ENCODE measurements around the gene BUD23.
"Not testable (repeated sequence)": the region's sequence is repeated elsewhere in the genome, so short reads cannot be mapped to it uniquely, and the experiment has no call there.

Gene BUD23

DNA sequence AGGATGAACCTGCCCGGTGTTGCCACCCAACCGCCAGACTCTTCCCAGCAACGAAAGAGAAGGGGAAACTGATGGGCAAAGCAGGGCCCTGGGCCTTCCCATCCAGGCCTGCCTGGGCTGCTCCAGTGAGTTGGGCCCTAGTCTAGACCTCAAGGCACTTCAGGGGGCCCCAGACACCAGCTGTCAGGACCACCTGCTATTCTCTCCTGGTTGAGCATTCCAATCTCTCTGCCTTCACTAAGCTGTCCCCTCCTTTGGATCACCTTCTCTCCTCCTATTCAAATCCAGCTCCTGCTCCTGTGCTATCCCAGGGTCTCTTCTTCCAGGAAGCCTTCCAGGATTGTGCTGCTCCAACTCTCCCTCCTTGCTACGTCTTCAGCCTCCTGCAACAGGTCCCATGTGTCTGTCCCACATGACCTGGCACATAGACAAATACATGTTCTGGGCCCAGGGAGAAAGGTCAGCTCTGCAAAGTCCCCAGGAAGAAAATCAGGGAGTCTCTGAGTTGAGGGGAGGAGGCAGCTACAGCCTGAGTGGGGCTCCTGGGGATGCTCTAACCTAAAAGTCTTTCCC, 33.0 kb downstream of the BUD23 start:
- H3K4me2 ChIP-seq = peak overlapping the region; percentile 100
- no peak overlapping the region; the same call in 1 of the 2 replicates for H3K9ac ChIP-seq

GRCh38 chr7:73717025-73717807, 33.8 kb downstream of the BUD23 start:
- H3K4me1 ChIP-seq = peaks cover 78% of the 10 kb centered on the region
- peak overlapping the region; percentile 19; the same call in 1 of the 2 replicates for H3K4me3 ChIP-seq
- no peak overlapping the region for H3K27ac ChIP-seq
- H4K20me1 ChIP-seq = peaks cover 90% of the 10 kb centered on the region
- H3K27me3 ChIP-seq = peaks cover 84% of the 10 kb centered on the region
- H3K4me2 ChIP-seq = peak overlapping the region; percentile 100
- TF ChIP-seq Cebpa-rat (IDR thresholded peaks at IDR 0.05) = no peak
- H3K36me3 ChIP-seq = no peaks in the 10 kb centered on the region
- H3K9ac ChIP-seq = no peak overlapping the region
- no peaks in the 10 kb centered on the region for H3K9me3 ChIP-seq

More for the DNA sequence above, 33.0 kb downstream of the BUD23 start:
- peaks cover 90% of the 10 kb centered on the region for H4K20me1 ChIP-seq
- no peaks in the 10 kb centered on the region for H3K9me3 ChIP-seq
- peaks cover 78% of the 10 kb centered on the region for H3K4me1 ChIP-seq
- H3K27ac ChIP-seq = no peak overlapping the region
- no peak for TF ChIP-seq Cebpa-rat (IDR thresholded peaks at IDR 0.05)
- H3K27me3 ChIP-seq = peaks cover 84% of the 10 kb centered on the region
- no peak overlapping the region for H3K4me3 ChIP-seq
- H3K36me3 ChIP-seq = no peaks in the 10 kb centered on the region

GRCh38 chr7:73717991-73718405, 34.6 kb downstream of the BUD23 start:
- Histone ChIP-seq H4K20me1 (peaks cover 82% of the 10 kb centered on the region), H3K9ac (no peak overlapping the region)
- TF ChIP-seq Cebpa-rat (IDR thresholded peaks at IDR 0.05) = peak; percentile 30; the same call in 1 of the 2 replicates

GRCh38 chr7:73718438-73718881, 35.1 kb downstream of the BUD23 start:
- peak overlapping the region; percentile 75 for H3K4me3 ChIP-seq
- H3K4me2 ChIP-seq = peak overlapping the region; percentile 100
- H4K20me1 ChIP-seq = peaks cover 77% of the 10 kb centered on the region
- H3K27me3 ChIP-seq = peaks cover 71% of the 10 kb centered on the region
- no peak overlapping the region for H3K9ac ChIP-seq
- peaks cover 73% of the 10 kb centered on the region for H3K4me1 ChIP-seq
- H3K9me3 ChIP-seq = no peaks in the 10 kb centered on the region
- H3K27ac ChIP-seq = no peak overlapping the region
- H3K36me3 ChIP-seq = no peaks in the 10 kb centered on the region
- no peak for TF ChIP-seq Cebpa-rat (IDR thresholded peaks at IDR 0.05)

More at GRCh38 chr7:73717991-73718405, 34.6 kb downstream of the BUD23 start:
- Histone ChIP-seq H3K4me1 (peaks cover 73% of the 10 kb centered on the region), H3K4me3 (peak overlapping the region; percentile 75), H3K27ac (no peak overlapping the region), H3K4me2 (peak overlapping the region; percentile 100), H3K36me3 (no peaks in the 10 kb centered on the region), H3K9me3 (no peaks in the 10 kb centered on the region), H3K27me3 (peaks cover 76% of the 10 kb centered on the region)

DNA sequence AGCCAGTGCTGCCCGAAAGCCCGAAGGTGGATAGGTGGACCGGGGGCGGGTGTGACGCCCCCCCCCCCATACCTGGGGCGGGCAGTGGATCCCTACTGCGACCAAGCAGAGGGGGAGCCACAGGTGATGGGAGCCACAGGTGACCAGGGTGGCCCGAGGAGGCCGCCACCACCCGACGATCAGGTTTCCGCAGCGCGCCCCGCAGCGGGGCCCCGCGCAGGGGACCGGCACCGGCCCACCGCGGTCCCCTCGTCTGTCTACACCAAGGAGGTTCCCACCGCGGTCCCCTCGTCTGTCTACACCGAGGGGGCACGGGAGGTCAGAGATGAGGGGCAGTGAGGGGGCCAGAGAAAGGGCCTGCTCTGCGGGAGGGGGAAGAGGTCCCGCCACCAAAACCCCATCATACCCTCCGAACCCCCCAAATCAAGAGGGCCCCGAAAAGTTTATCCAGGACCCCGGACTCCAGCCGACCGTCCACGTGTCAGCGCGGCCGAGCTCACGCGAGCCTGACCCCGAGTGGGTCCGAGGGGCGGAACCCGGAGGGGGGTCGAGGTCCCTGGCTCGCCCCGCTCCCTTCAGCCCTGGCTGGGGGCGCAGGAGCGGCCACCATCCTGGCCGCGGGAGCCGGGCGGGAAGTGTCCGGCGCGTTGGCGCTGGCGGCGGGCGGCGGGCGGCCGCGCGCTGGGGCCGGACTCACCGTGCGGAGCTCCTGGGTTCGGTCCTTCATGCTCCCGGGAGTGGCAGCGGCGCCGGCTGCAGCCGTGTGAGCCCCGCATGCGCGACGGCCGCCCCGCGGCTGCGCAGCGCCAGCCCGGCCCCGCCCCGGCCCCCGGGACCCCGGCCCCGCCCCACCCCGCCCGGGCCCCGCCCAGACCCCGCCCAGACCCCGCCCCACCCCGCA, 35.8 kb downstream of the BUD23 start, which contains the start of gene STX1A:
Gene STX1A, minus strand, starts transcription at position 765 of the 901 bp plus-strand sequence. Its CDS starts 38 bp downstream, at position 727.
- H3K4me1 ChIP-seq = peaks cover 73% of the 10 kb centered on the region
- H3K9ac ChIP-seq = peak within 1 kb of the TSS; percentile 50; the same call in 1 of the 2 replicates
- no peak within 1 kb of the TSS for H3K27ac ChIP-seq
- no peaks in the 10 kb centered on the region for H3K36me3 ChIP-seq
- H3K27me3 ChIP-seq = peaks cover 65% of the 10 kb centered on the region
- H4K20me1 ChIP-seq = peaks cover 70% of the 10 kb centered on the region
- peak within 1 kb of the TSS; percentile 100 for H3K4me2 ChIP-seq
- no peaks in the 10 kb centered on the region for H3K9me3 ChIP-seq
- peak within 1 kb of the TSS; percentile 75 for H3K4me3 ChIP-seq
- TF ChIP-seq Cebpa-rat (IDR thresholded peaks at IDR 0.05) = no peak

DNA sequence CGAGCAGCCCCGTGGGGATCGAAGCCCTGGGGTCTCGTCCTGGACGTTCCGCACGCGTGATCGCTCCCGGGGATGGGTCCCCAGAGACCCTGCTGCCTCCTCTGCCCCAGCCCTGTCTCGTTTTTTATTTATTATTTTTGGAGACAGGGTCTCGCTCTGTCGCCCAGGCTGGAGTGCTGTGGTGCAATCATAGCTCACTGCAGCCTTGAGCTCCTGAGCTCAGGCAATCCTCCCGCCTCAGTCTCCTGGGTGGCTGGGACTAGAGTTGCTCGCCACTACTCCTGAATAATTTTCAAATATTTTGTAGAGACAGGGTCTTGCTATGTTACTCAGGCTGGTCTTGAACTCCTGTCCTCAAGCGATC, 36.4 kb downstream of the BUD23 start:
- Histone ChIP-seq H4K20me1 (peaks cover 64% of the 10 kb centered on the region), H3K9me3 (no peaks in the 10 kb centered on the region), H3K9ac (no peak overlapping the region), H3K36me3 (no peaks in the 10 kb centered on the region), H3K27me3 (peaks cover 58% of the 10 kb centered on the region), H3K4me3 (no peak overlapping the region), H3K4me1 (peaks cover 70% of the 10 kb centered on the region), H3K4me2 (peak overlapping the region; percentile 76), H3K27ac (no peak overlapping the region)
- TF ChIP-seq Cebpa-rat (IDR thresholded peaks at IDR 0.05) = peak; percentile 91

GRCh38 chr7:73720443-73720842, 37.0 kb downstream of the BUD23 start:
- H3K9me3 ChIP-seq, H3K36me3 ChIP-seq, H3K4me3 ChIP-seq, H3K9ac ChIP-seq, H3K27ac ChIP-seq: not testable (repeated sequence)
- Histone ChIP-seq H3K4me2 (peak overlapping the region; percentile 76), H3K4me1 (peaks cover 64% of the 10 kb centered on the region), H4K20me1 (peaks cover 57% of the 10 kb centered on the region), H3K27me3 (peaks cover 52% of the 10 kb centered on the region)

DNA sequence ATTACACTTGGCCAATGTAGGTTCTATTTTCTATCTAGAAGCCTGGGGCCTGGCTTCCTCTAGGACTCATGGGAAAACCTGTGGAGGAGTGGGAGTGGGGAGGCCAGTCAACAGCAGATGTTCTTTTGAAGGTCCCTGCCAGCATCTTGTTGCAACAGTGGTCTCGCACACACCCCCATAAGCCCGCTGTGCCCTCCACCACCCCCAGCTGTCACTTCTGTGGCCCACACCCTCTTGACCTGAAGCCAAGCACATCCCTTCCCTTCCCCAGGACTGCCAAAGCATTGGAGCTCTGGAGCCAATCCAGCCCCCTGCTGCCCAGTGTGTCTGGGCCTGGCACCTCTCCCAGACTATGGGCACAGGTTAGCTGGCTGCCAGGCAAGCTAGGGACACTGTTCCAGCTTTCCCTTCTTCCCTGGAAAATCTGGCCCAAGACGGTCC, 38.0 kb downstream of the BUD23 start:
- no peak overlapping the region for H3K9ac ChIP-seq
- peaks cover 42% of the 10 kb centered on the region for H3K27me3 ChIP-seq
- no peak overlapping the region for H3K27ac ChIP-seq
- H3K4me3 ChIP-seq = no peak overlapping the region
- peaks cover 48% of the 10 kb centered on the region for H4K20me1 ChIP-seq
- peak overlapping the region; percentile 76 for H3K4me2 ChIP-seq
- H3K36me3 ChIP-seq = no peaks in the 10 kb centered on the region
- TF ChIP-seq Cebpa-rat (IDR thresholded peaks at IDR 0.05) = no peak
- H3K4me1 ChIP-seq = peaks cover 54% of the 10 kb centered on the region
- H3K9me3 ChIP-seq = no peaks in the 10 kb centered on the region

DNA sequence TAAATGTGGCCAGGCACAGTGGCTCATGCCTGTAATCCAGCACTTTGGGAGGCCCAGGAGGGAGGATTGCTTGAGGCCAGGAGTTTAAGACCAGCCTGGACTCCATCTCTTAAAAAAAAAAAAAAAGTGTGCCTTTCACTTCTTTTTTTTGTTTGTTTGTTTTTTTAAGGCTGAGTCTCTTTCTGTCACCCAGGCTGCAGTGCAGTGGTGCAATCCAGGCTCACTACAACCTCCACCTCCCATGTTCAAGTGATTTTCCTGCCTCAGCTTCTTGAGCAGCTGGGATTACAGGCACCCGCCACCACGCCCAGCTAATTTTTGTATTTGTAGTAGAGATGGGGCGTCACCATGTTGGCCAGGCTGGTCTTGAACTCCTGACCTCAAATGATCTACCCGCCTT, 38.8 kb downstream of the BUD23 start:
- not testable (repeated sequence) for H3K27ac ChIP-seq

More for the DNA sequence above, 38.8 kb downstream of the BUD23 start:
- H3K27me3 ChIP-seq = peaks cover 36% of the 10 kb centered on the region
- peaks cover 46% of the 10 kb centered on the region for H3K4me1 ChIP-seq
- not testable (repeated sequence) for H3K36me3 ChIP-seq, H3K4me3 ChIP-seq, H3K9me3 ChIP-seq, H3K9ac ChIP-seq
- H3K4me2 ChIP-seq = peak overlapping the region; percentile 76
- H4K20me1 ChIP-seq = peaks cover 40% of the 10 kb centered on the region

Measured in BLaER1 (cell line).